Measurements from ENCODE around the gene SLC27A1.

GRCh38 chr19:17554968-17555479 is 84.7 kb downstream of the SLC27A1 start:
- TF ChIP-seq ZFP3 (CRISPR knock-in tag; IDR thresholded peaks at IDR 0.05), result no peak
- TF ChIP-seq PATZ1 (CRISPR knock-in tag; IDR thresholded peaks at IDR 0.05; ENCODE audit: borderline replicate concordance), result no peak
- no peak for TF ChIP-seq POU6F1 (CRISPR knock-in tag; IDR thresholded peaks at IDR 0.05; ENCODE audit: borderline replicate concordance, low read depth)
- no peak for TF ChIP-seq CREB5 (CRISPR knock-in tag; IDR thresholded peaks at IDR 0.05; ENCODE audit: low read depth)
- TF ChIP-seq GLIS3 (CRISPR knock-in tag; IDR thresholded peaks at IDR 0.05), result no peak
- no peak for TF ChIP-seq PPARA (CRISPR knock-in tag; IDR thresholded peaks at IDR 0.05; ENCODE audit: borderline replicate concordance)
- no peak for TF ChIP-seq ISL1 (CRISPR knock-in tag; IDR thresholded peaks at IDR 0.05)
- no peak for TF ChIP-seq ZNF70 (CRISPR knock-in tag; IDR thresholded peaks at IDR 0.05)
- TF ChIP-seq ZFP30 (CRISPR knock-in tag; IDR thresholded peaks at IDR 0.05), result no peak
- TF ChIP-seq TSHZ2 (CRISPR knock-in tag; IDR thresholded peaks at IDR 0.05), result no peak
- TF ChIP-seq OSR1 (CRISPR knock-in tag; IDR thresholded peaks at IDR 0.05), result no peak
- no peak for TF ChIP-seq TCF4 (CRISPR knock-in tag; IDR thresholded peaks at IDR 0.05; ENCODE audit: borderline replicate concordance)
